Right atrium auricular region (tissue), 2 donors: Measurements from ENCODE around the gene DSC1. TPM values are rescaled to one million over a fixed set of nuclear protein-coding genes. Genes with fewer than 3 reads are reported as not detected.
A peak's percentile ranks its signal among the peaks of the same experiment; 100 is the strongest.

Experiments
- DNase-seq: peaks from one replicate; pipeline ENCODE4 v3.0.0-alpha.2; 2019; ENCODE audit warnings: low spot score
- H3K27ac ChIP-seq, 2 donors: fragments of 200-600 bp; sonication (generic); 1 replicate in 1 of 2; 2 replicates in 1 of 2; pipeline ENCODE4 v1.5.1; 2016 to 2019
- H3K27me3 ChIP-seq, 2 donors: fragments of 200-600 bp; sonication (generic); one replicate each; pipeline versions ENCODE4 v1.5.1 to v1.6.0; 2017 to 2019
- H3K36me3 ChIP-seq: fragments of 200-600 bp; sonication (generic); one replicate; pipeline ENCODE4 v1.5.1; 2016
- H3K4me1 ChIP-seq, 2 donors: fragments of 200-600 bp; sonication (generic); one replicate each; pipeline versions ENCODE4 v1.5.1 to v1.6.0; 2017 to 2019
- H3K4me3 ChIP-seq, 2 donors: fragments of 200-600 bp; sonication (generic); 1 replicate in 1 of 2; 2 replicates in 1 of 2; pipeline ENCODE4 v1.5.1; 2017 to 2019; ENCODE audit warnings: mild to moderate bottlenecking in 1 of 2, moderate library complexity in 1 of 2
- H3K9me3 ChIP-seq, 2 donors: fragments of 200-600 bp; sonication (generic); one replicate each; pipeline ENCODE4 v1.5.1; 2019
- CTCF ChIP-seq, 2 donors: fragments of 200-600 bp; sonication (generic); IDR thresholded peaks; one replicate each; pipeline ENCODE4 v1.5.1; 2019; ENCODE audit warnings: antibody characterized with exemption in 2 of 2
- total RNA-seq, 2 donors: library from RNA; depleted of rRNA; stranded (reverse); fragments of >200 nt; gene quantifications; one replicate each; pipeline ENCODE4 v1.1.0, GENCODE V29; 2016

The DSC1 gene
- total RNA-seq, 2 donors from 2014 or later, result 54.0 to 75.3 TPM

DNA sequence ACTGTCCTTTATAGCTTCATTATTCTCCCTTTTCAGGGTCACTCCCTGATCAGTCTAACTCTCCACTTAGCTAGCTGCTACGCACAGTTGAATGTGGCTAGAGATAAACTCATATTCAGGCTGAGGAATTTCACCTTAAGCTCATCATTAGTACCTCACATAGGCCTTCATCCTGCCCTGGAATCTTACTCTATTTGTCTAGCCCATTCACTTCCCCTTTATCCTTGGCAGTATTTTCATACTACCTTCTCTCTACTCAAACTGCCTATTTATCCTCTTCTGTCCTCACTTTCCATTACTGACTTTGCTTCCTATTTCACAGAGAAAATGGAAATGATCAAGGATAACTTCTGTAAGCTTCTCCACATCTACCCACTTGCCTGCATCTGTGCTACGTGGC lies 49.9 kb downstream of the DSC1 start:
- no peaks in the 10 kb centered on the region for H3K27me3 ChIP-seq
- no peak overlapping the region for H3K27ac ChIP-seq
- no peak overlapping the region for H3K4me3 ChIP-seq
- no peak for TF ChIP-seq CTCF (IDR thresholded peaks at IDR 0.05)
- H3K36me3 ChIP-seq, result no peaks in the 10 kb centered on the region
- H3K9me3 ChIP-seq, result no peaks in the 10 kb centered on the region
- no peaks in the 10 kb centered on the region for H3K4me1 ChIP-seq
- DNase-seq, result no peak

- no peak for TF ChIP-seq CTCF (IDR thresholded peaks at IDR 0.05)
- H3K9me3 ChIP-seq, result no peaks in the 10 kb centered on the region
- peaks cover 0 to 6% of the 10 kb centered on the region in 2 donors for H3K4me1 ChIP-seq
- no peaks in the 10 kb centered on the region for H3K36me3 ChIP-seq
- H3K4me3 ChIP-seq, result no peak overlapping the region
- no peaks in the 10 kb centered on the region for H3K27me3 ChIP-seq
- H3K27ac ChIP-seq, result no peak overlapping the region
- DNase-seq, result no peak
Observed at GRCh38 chr18:31105733-31106132, 56.9 kb downstream of the DSC1 start.

DNA sequence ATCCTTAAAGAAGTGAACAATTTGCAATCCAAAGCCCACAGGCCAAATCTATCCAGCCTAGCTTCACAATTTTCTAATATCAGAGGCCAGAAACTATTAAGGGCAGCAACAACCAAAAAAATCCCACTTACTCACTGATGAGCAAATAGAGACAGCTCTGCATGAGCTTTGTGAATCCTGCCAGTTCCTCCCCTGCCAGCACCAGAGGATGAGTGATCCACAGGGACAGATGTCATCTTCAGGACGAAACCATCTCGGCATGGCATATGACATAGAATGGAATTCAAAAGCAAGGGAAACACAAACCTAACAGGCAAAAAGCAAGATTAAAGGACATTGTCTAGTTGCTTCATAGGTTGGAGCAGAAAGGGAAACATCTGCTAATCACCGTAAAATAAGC lies 58.2 kb downstream of the DSC1 start:
- no peak for TF ChIP-seq CTCF (IDR thresholded peaks at IDR 0.05)
- peak overlapping the region in 1 of 2 donors; percentile 48 for H3K27ac ChIP-seq
- no peaks in the 10 kb centered on the region for H3K27me3 ChIP-seq

DNA sequence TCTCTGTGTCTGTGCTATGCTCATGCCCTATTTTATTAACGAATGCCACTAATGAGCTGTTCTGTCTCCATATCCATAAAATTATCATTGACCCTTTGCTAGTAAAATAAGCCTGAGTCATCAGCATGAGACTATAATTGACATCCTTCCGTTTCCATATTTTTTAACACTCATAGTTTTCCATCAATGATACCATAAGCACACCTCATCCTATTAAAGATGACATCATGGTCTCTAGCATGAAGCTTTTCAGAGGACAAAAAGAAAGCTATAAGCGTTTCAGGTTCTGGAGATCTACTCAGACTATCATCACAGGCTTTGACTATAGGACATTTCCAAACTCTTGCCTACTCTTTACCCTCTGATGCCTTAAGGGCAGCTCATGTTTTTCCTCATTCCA lies 59.2 kb downstream of the DSC1 start:
- no peak for TF ChIP-seq CTCF (IDR thresholded peaks at IDR 0.05)
- Histone ChIP-seq H3K4me1 (peaks cover 0 to 6% of the 10 kb centered on the region in 2 donors), H3K9me3 (no peaks in the 10 kb centered on the region), H3K36me3 (no peaks in the 10 kb centered on the region), H3K27ac (no peak overlapping the region), H3K4me3 (no peak overlapping the region), H3K27me3 (no peaks in the 10 kb centered on the region)
- DNase-seq, result no peak

More for the DNA sequence above, 58.2 kb downstream of the DSC1 start:
- Histone ChIP-seq H3K36me3 (no peaks in the 10 kb centered on the region), H3K9me3 (no peaks in the 10 kb centered on the region), H3K4me3 (no peak overlapping the region), H3K4me1 (peaks cover 0 to 6% of the 10 kb centered on the region in 2 donors)
- DNase-seq, result no peak

DNA sequence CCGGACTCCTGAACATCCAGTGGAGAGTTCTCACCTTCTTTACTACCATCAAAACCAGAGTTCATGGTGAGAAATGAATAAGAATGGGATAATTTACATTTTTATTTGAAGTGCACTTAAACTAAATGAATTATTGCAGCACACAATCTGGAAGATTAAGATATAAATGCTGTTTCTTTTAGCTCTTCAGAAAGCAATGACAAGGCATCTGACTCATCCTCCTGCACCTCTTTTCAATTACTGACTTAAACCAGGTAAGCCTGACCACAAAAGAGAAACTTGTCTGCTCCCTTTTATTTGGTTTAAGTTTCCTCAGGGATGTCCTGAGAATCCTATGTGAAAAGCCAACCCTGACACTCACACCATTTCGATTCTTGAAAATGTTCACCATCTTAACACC lies 59.7 kb downstream of the DSC1 start:
- Histone ChIP-seq H3K4me3 (no peak overlapping the region), H3K27me3 (no peaks in the 10 kb centered on the region), H3K36me3 (no peaks in the 10 kb centered on the region), H3K4me1 (peaks cover 0 to 6% of the 10 kb centered on the region in 2 donors), H3K9me3 (no peaks in the 10 kb centered on the region), H3K27ac (peak overlapping the region in 1 of 2 donors; percentile 94)
- DNase-seq, result no peak
- no peak for TF ChIP-seq CTCF (IDR thresholded peaks at IDR 0.05)

DNA sequence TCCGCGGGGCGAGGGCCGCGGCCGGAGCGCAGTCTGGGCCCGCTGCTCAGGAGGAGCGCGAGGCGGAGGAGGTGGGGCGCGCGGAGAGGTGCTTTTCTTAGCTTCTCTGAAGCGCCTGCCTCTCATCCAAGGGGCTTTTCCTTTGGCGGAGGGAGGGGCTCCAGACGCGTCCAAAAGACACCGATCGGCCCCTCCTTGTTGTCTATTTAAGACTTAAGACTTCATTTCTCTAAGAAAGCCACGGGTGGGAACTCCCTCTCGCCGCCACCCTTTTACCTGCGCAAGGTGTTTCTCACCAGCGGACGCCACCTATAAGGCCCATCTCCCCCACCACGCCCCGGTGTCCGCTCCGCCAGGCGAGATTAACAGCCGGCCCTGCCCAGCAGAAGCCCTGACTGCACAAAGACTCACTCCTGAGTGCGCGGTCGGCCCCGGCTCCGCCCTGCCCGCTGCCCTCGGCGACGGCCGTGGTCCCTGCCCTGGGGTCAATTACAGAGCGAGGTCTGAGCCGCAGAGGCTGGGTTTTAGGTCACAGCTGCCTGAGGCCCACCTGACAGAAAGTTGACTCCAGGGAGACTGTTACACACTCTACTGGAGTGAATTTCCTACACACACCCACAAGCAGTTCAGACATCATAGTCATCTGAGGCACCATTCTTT lies 60.5 kb downstream of the DSC1 start, which contains the start of gene DSC2:
Gene DSC2 (minus strand): TSS at position 397 of the 660 bp plus-strand sequence. CDS start 450 bp downstream, outside the sequence.
- no peaks in the 10 kb centered on the region for H3K27me3 ChIP-seq
- H3K36me3 ChIP-seq, result no peaks in the 10 kb centered on the region
- H3K4me3 ChIP-seq, result peak within 1 kb of the TSS; percentile 73 to 76
- peak; percentile 61 for DNase-seq
- peaks cover 0 to 6% of the 10 kb centered on the region in 2 donors for H3K4me1 ChIP-seq
- TF ChIP-seq CTCF (IDR thresholded peaks at IDR 0.05), result no peak
- no peaks in the 10 kb centered on the region for H3K9me3 ChIP-seq
- H3K27ac ChIP-seq, result peak within 1 kb of the TSS; percentile 89 to 94
